Left lung (tissue), 14 donors: ENCODE data around the gene ZNF19. TPM values are rescaled to one million over a fixed set of nuclear protein-coding genes. Genes with fewer than 3 reads are reported as not detected.

Experiments
- ATAC-seq: fragments of 200-7000 bp; cut with Tn5 transposase; one replicate; pipeline ENCODE4 v1.9.1; 2020; ENCODE audit warnings: moderate library complexity
- DNase-seq, 4 donors: peaks; one replicate each; pipeline ENCODE4 v3.0.0-alpha.2; 2013 to 2020
- H3K27ac ChIP-seq, 2 donors: fragments of 200-600 bp; sonication (generic) in 1 of 2; one replicate each; pipeline versions ENCODE4 v1.5.0 to v1.8.0; 2020 to 2021
- H3K27me3 ChIP-seq, 2 donors: fragments of 200-600 bp; sonication (generic) in 1 of 2; one replicate each; pipeline versions ENCODE4 v1.5.0 to v1.8.0; 2020 to 2021
- H3K36me3 ChIP-seq, 2 donors: fragments of 200-600 bp; sonication (generic) in 1 of 2; one replicate each; pipeline versions ENCODE4 v1.5.0 to v1.8.0; 2020 to 2021
- H3K4me1 ChIP-seq, 2 donors: fragments of 200-600 bp; one replicate each; pipeline ENCODE4 v1.8.0; 2021
- H3K4me3 ChIP-seq, 2 donors: fragments of 200-600 bp; sonication (generic) in 1 of 2; one replicate each; pipeline versions ENCODE4 v1.5.0 to v1.8.0; 2020 to 2021; ENCODE audit warnings: mild to moderate bottlenecking in 1 of 2
- H3K9me3 ChIP-seq, 2 donors: fragments of 200-600 bp; sonication (generic) in 1 of 2; one replicate each; pipeline versions ENCODE4 v1.5.0 to v1.8.0; 2020 to 2021
- CTCF ChIP-seq, 2 donors: fragments of 200-600 bp; sonication (generic) in 1 of 2; IDR thresholded peaks; one replicate each; pipeline versions ENCODE4 v1.5.0 to v1.8.0; 2021; ENCODE audit warnings: antibody characterized with exemption in 2 of 2
- intact Hi-C, 2 donors: fragments of 100-400 bp; cut with DNase I; formaldehyde crosslinking; loops; one replicate each; pipeline versions ENCODE4 v1.11.2 to v1.14.2; 2022
- long read RNA-seq, 12 donors: library from polyadenylated mRNA in 2 of 12; unstranded in 2 of 12; transcript quantifications; one replicate each; pipeline ENCODE4 v2.0.0 and lab custom pipeline, GENCODE V29; 2019 to 2026
- polyA plus RNA-seq, 6 donors: library from polyadenylated mRNA; unstranded; fragments of 120-200 nt; gene quantifications; one replicate each; pipeline ENCODE4 v1.2.1, GENCODE V29; 2013; ENCODE audit not compliant: insufficient read length in 6 of 6
- total RNA-seq, 2 donors: library from RNA; stranded (reverse); fragmentation: NEBNext Ultra II Directional; extraction: Animal tissue kit (Norgen Biotek cat#: 25700); gene quantifications; one replicate each; pipeline ENCODE4 v1.2.1, GENCODE V29; 2021
- donor health status: DM: no; HTN: yes; CAD: no.
- donor health status: DM: no; HTN: no; CAD: no.

ZNF19 gene
- 1 to 10 TPM; 6.9 to 7.6 TPM for total RNA-seq
- polyA plus RNA-seq = 10 to 100 TPM in 5 of 6 donors, 1 to 10 TPM in 1; 9.7 to 13.9 (median 11.0) TPM
- long read RNA-seq, donor 1, partial matches to known transcripts = 0 of 2 reads
- long read RNA-seq, donor 1, other reads (novel, unspliced or antisense) = 0 of 2 reads
- long read RNA-seq, donor 2 = 0 reads
- long read RNA-seq, donor 3, partial matches to known transcripts = 0 of 2 reads
- long read RNA-seq, donor 3, other reads (novel, unspliced or antisense) = 0 of 2 reads
- long read RNA-seq, donor 4 = 0 reads
- long read RNA-seq, donor 5, partial matches to known transcripts = 0 of 2 reads
- long read RNA-seq, donor 5, other reads (novel, unspliced or antisense) = 0 of 2 reads
- long read RNA-seq, donor 6, partial matches to known transcripts = 0 of 1 reads
- long read RNA-seq, donor 6, other reads (novel, unspliced or antisense) = 0 of 1 reads
- long read RNA-seq, donor 7, partial matches to known transcripts = 0 of 2 reads
- long read RNA-seq, donor 7, other reads (novel, unspliced or antisense) = 0 of 2 reads
- long read RNA-seq, donor 8, partial matches to known transcripts = 0 of 1 reads
- long read RNA-seq, donor 8, other reads (novel, unspliced or antisense) = 0 of 1 reads
- long read RNA-seq, donor 9 = 0 reads
- long read RNA-seq, donor 10, partial matches to known transcripts = 1 of 1 reads
- long read RNA-seq, donor 10, other reads (novel, unspliced or antisense) = 0 of 1 reads
- long read RNA-seq, donor 11 = 0 reads
- long read RNA-seq, donor 12 = 0 reads

GRCh38 chr16:71489122-71489521, at the start of gene ZNF19:
Gene ZNF19 (minus strand): TSS chr16:71489324. CDS start chr16:71482114, 7,210 bp downstream.
- DNase-seq (no peak), ATAC-seq (no peak)
- intact Hi-C loops = no loop called here
- Histone ChIP-seq H3K4me1 (no peaks in the 10 kb centered on the region), H3K36me3 (no peaks in the 10 kb centered on the region), H3K4me3 (no peak within 1 kb of the TSS), H3K27ac (no peak within 1 kb of the TSS), H3K9me3 (no peaks in the 10 kb centered on the region), H3K27me3 (no peaks in the 10 kb centered on the region)
- TF ChIP-seq CTCF (IDR thresholded peaks at IDR 0.05) = no peak

- Histone ChIP-seq H3K36me3 (no peaks in the 10 kb centered on the region), H3K9me3 (no peaks in the 10 kb centered on the region), H3K27ac (no peak overlapping the region), H3K4me3 (no peak overlapping the region), H3K4me1 (no peaks in the 10 kb centered on the region), H3K27me3 (no peaks in the 10 kb centered on the region)
- DNase-seq (peak in 1 of 4 donors; percentile 8), ATAC-seq (peak; percentile 83)
- TF ChIP-seq CTCF (IDR thresholded peaks at IDR 0.05) = peak; percentile 33 to 48
- intact Hi-C loops = no loop called here
Measured at GRCh38 chr16:71537643-71538042, 48.5 kb upstream of the ZNF19 start.

GRCh38 chr16:71536752-71537499, 47.8 kb upstream of the ZNF19 start:
- no peak for ATAC-seq
- Histone ChIP-seq H3K36me3 (no peaks in the 10 kb centered on the region), H3K9me3 (no peaks in the 10 kb centered on the region), H3K27me3 (no peaks in the 10 kb centered on the region), H3K27ac (no peak overlapping the region), H3K4me1 (no peaks in the 10 kb centered on the region), H3K4me3 (no peak overlapping the region)
- intact Hi-C loops = no loop called here
- no peak for TF ChIP-seq CTCF (IDR thresholded peaks at IDR 0.05)
- no peak for DNase-seq

GRCh38 chr16:71532366-71532765, 43.2 kb upstream of the ZNF19 start:
- no peak overlapping the region for H3K27ac ChIP-seq
- intact Hi-C loops = no loop called here
- ATAC-seq (no peak), DNase-seq (no peak)
- no peak overlapping the region for H3K4me3 ChIP-seq
- no peak for TF ChIP-seq CTCF (IDR thresholded peaks at IDR 0.05)
- H3K9me3 ChIP-seq = no peaks in the 10 kb centered on the region
- H3K36me3 ChIP-seq = no peaks in the 10 kb centered on the region
- H3K27me3 ChIP-seq = no peaks in the 10 kb centered on the region
- H3K4me1 ChIP-seq = no peaks in the 10 kb centered on the region
